GM12891 (cell line): ENCODE measurements around the gene BRF1.

ENCODE experiments used
- POLR2A ChIP-seq: IDR thresholded peaks from 2 replicates; pipeline ENCODE4 v1.6.1; 2011; ENCODE audit warnings: low read depth, low read length, control low read depth
- POLR2AphosphoS5 ChIP-seq: IDR thresholded peaks from 2 replicates; pipeline ENCODE4 v1.6.1; 2011; ENCODE audit warnings: low read depth, low read length, control low read depth
- POU2F2 ChIP-seq: IDR thresholded peaks from 2 replicates; pipeline ENCODE4 v1.6.1; 2011; ENCODE audit warnings: low read depth, mild to moderate bottlenecking, control low read depth, low read length, moderate library complexity
- SPI1 ChIP-seq: IDR thresholded peaks from 2 replicates; pipeline ENCODE4 v1.6.1; 2011; ENCODE audit warnings: low read depth, low read length, control low read depth
- TAF1 ChIP-seq: IDR thresholded peaks from 2 replicates; pipeline ENCODE4 v1.6.1; 2011; ENCODE audit warnings: low read depth, low read length, control low read depth

DNA sequence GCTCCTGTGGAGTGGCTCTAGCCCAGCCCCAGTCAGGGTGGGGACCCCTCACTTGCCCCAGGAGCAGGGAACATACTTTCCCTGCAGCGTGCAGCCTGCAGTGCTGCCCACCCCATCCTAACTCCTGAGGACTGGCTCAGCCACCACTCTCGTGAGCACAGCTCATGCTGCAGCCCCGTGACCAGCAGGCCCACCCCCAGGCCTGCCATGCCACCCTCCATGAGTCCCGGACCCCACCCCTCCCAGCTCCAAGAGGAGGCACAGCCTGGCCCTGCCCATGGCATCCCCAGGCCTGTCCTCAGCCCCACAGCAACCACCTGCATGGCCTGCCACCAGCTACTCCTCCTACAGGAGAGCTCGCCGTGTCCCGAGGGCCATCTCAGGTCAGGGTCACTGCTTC lies 128.3 kb downstream of the BRF1 start:
- TF ChIP-seq SPI1 (no peak), POLR2A (no peak), POLR2AphosphoS5 (no peak), TAF1 (no peak), POU2F2 (no peak)
